Kidney tubule cell (primary cell): ENCODE data around the gene PITX1.

ENCODE experiments used
- DNase-seq: peaks from one replicate; pipeline ENCODE4 v3.0.0-alpha.2; 2018; ENCODE audit warnings: low spot score

Gene PITX1

GRCh38 chr5:135041726-135042125 lies 7.7 kb upstream of the PITX1 start:
- DNase-seq: no peak

- DNase-seq: no peak
Measured at GRCh38 chr5:135041145-135041587, 7.1 kb upstream of the PITX1 start.

GRCh38 chr5:135040333-135041144 lies 6.5 kb upstream of the PITX1 start:
- no peak for DNase-seq

- no peak for DNase-seq
Measured at GRCh38 chr5:135040034-135040332, 6.0 kb upstream of the PITX1 start.

GRCh38 chr5:135039271-135040033 lies 5.4 kb upstream of the PITX1 start:
- DNase-seq: no peak

GRCh38 chr5:135038813-135039270 lies 4.8 kb upstream of the PITX1 start:
- DNase-seq: no peak

GRCh38 chr5:135038205-135038812 lies 4.3 kb upstream of the PITX1 start:
- DNase-seq: no peak

- DNase-seq: no peak
Measured at GRCh38 chr5:135037519-135038204, 3.6 kb upstream of the PITX1 start.

- DNase-seq: no peak
Measured at GRCh38 chr5:135036405-135036804, 2.4 kb upstream of the PITX1 start.

GRCh38 chr5:135035678-135036030 lies 1.6 kb upstream of the PITX1 start:
- no peak for DNase-seq

- no peak for DNase-seq
Measured at GRCh38 chr5:135034963-135035677, 1.1 kb upstream of the PITX1 start.

GRCh38 chr5:135034236-135034962 lies 371 bp upstream of the PITX1 start:
- DNase-seq: peak; percentile 50

- DNase-seq: peak; percentile 41
Measured at GRCh38 chr5:135032999-135033861, 798 bp downstream of the PITX1 start.

GRCh38 chr5:135032695-135032998 lies 1.4 kb downstream of the PITX1 start:
- DNase-seq: peak; percentile 7

GRCh38 chr5:135031813-135032694 lies 2.0 kb downstream of the PITX1 start:
- DNase-seq: peak; percentile 13

- peak; percentile 20 for DNase-seq
Measured at GRCh38 chr5:135030956-135031812, 2.8 kb downstream of the PITX1 start.

- peak; percentile 37 for DNase-seq
Measured at GRCh38 chr5:135030123-135030955, 3.7 kb downstream of the PITX1 start.
